C1 segment of cervical spinal cord (tissue), 14 donors: ENCODE results near the gene CFAP91.
"Not testable (repeated sequence)": the region's sequence is repeated elsewhere in the genome, so short reads cannot be mapped to it uniquely, and the experiment has no call there.

Experiments
- DNase-seq, 14 donors: peaks; one replicate each; lab custom pipeline; 2025; lab: John Stamatoyannopoulos, UW

The CFAP91 gene

GRCh38 chr3:119677641-119677934 is 25.2 kb upstream of the CFAP91 start:
- DNase-seq, result no peak

GRCh38 chr3:119678209-119678608 is 24.6 kb upstream of the CFAP91 start:
- not testable (repeated sequence) for DNase-seq

DNA sequence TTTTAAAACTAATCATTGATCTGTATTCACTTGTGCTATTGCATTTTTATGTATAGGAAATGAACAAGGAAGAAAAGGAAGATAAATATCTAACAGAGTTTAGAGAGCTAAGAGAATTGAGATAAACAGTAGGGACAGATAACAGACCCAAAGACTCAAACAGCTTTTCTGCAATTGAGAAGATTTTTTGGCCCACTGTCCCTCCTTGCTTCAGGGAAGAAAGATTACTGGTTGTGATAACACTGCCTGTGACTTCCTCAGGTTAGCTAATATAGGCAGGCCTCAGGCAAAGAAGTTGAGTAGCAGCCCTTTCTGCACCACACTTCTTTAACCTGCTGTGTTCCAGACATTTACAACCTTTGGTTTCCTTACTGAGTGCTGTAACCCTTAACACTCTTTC is 22.9 kb upstream of the CFAP91 start:
- no peak for DNase-seq

GRCh38 chr3:119681279-119681678 is 21.5 kb upstream of the CFAP91 start:
- no peak for DNase-seq

GRCh38 chr3:119683421-119683820 is 19.4 kb upstream of the CFAP91 start:
- DNase-seq, result no peak

GRCh38 chr3:119690043-119690656 is 12.7 kb upstream of the CFAP91 start:
- no peak for DNase-seq

GRCh38 chr3:119695480-119695879 is 7.3 kb upstream of the CFAP91 start:
- no peak for DNase-seq

- no peak for DNase-seq
Observed at GRCh38 chr3:119697394-119697793, 5.4 kb upstream of the CFAP91 start.

DNA sequence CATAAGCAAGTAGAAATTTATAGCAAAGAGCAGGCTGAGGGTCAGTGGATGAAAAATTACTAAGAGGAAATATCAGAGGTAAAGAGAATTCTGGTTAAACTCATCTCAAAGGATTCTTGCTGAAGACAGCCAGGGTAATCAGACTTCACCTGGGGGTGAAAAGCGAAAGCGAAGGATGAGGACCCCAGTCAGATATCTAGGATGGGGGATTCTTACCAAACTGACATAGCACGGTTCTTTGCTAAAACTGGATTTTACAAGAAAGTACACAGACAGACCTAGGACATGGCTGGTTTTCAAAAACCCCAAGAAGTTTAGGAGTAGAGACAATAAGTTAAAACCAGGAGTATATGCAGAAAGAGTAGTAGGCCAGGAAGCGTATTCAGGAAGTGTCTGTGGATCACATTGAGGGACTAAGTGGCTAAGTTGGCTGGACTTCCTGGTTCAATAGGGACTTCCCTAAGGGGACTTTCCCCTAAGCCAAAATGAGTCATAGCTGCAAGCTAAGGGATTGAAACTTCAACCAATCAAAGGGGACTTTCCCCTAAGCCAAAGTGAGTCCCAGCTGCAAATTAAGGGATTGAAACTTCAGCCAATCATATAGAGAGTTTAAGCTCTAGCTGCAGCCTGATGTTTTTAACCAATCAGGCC is 2.4 kb upstream of the CFAP91 start:
- DNase-seq, result no peak

DNA sequence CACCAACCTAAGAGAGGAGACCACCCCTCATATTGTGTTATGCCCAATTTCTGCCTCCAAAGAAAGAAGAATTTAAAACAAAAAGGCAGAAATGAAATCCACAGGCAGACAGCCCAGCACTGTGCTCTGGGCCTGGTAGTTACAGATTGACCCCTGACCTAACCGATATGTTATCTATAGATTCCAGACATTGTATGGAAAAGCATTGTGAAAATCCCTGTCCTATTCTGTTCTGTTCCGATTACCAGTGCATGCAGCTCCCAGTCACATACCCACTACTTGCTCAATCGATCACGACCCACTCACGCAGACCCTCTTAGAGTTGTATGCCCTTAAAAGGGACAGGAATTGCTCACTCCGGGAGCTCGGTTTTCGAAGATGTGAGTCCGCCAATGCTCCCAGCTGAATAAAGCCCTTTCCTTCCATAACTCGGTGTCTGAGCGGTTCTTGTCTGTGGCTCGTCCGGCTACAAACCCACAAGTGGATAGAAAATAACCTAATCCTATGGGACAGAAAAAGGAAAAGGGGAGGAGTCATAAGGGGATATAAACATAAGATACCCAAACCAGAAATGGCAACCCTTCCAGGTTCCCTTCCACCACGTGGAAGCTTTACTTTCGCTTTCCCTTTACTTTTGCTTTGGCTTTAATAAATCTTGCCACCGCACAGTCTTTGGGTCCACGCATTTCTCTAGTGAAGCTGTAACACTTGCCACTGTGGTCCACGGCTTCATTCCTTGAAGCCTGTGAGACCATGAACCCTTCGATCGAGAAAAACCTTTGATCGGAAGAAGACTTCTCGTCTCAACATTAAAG is 1.7 kb upstream of the CFAP91 start:
- DNase-seq, result no peak

DNA sequence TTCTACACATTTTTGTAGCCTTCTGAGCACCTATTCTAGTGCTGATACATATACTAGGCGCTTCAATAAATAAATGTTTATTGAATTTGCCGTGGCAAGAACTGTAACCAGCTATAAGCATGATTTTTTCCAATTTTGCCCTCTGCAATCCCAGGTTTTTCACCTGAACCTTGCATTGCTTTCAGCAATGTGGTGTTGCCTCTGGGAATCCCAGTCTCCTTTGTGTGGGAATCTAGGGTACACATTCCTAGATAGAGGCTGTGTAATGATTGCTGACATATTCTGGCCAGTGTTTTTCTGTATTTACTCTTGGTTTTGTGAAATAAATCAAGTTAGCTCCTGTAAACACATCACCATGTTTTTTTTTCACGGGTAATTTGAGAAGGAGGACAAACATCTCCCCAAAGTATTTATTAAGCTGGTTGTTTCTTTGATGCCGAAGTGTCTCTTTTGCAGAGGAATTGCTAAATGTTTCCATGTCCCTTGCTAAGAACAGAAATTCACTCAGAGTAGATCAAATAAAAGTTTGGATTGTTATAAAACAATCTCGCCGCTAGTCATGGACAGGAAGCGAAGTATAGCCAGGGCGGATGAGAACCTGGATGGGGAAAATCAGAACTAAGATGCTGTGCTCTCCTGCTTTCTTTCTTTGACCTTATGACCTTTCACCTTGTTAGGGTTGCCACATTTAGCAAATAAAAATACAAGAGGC is 1.2 kb downstream of the CFAP91 start:
- peak in 1 of 14 donors; percentile 9 for DNase-seq

GRCh38 chr3:119715105-119715504 is 12.3 kb downstream of the CFAP91 start:
- DNase-seq, result no peak

- no peak for DNase-seq
Observed at GRCh38 chr3:119716998-119717397, 14.2 kb downstream of the CFAP91 start.

DNA sequence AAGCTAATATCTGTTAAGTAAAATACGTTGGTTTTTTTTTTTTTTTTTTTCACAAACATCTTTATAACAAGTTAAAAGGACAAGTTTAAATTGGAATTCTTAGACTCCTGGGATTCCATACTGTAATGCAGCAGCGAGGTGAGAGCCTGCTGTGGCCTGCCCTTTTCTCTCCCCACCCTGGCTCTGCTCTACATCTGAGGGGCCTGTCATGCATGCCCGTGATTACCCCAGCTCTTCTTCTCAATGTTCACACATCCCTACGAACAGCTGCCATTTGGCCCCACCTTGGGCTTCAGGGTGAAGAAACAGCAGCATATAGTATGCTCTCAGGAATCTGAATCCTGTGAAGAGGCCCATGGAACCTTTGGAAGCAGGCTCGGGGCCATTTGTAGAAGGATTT is 14.7 kb downstream of the CFAP91 start:
- no peak for DNase-seq

- no peak for DNase-seq
Observed at GRCh38 chr3:119723022-119723421, 20.2 kb downstream of the CFAP91 start.

- DNase-seq, result no peak
Observed at GRCh38 chr3:119726909-119727308, 24.1 kb downstream of the CFAP91 start.

DNA sequence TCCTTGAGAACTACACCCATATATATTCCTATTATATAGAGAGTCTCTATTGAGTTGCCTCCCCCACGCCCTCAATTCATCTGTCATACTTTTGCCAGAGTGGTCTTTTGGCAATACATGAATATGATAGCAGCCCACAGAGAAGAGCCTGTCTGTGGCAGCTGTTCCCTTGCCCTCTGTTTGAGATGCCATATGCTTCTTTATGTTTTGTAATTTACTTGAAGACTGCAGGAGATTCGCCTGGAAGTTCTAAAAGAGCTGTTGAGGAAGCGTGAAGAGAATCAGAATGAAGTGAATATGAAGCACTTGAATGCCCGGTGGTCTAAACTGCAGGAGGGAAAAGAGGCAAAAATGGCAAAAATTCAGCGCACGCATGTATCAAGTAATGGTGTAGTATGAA is 27.2 kb downstream of the CFAP91 start:
- DNase-seq, result no peak

GRCh38 chr3:119731560-119732343 is 28.9 kb downstream of the CFAP91 start:
- DNase-seq, result peak in 1 of 14 donors; percentile 49

DNA sequence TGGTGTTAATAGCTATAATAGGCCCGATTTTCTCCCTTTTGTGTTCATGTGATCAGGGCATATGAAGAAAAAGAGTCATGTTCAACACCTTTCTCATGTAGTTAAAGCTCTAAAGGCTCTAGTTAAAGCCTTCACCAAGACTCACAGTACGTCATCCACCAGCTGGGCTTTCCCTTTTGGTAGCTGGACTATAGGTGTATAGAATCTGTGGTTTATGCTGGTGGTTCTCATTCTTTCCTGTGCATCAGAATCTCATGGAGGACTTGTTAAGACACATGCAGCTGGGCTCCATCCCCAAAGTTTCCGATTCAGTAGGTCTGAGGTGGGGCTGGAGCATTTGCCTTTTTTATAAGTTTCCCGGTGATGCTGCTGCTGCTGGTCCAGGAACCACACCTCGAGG is 31.0 kb downstream of the CFAP91 start:
- DNase-seq, result no peak

GRCh38 chr3:119738741-119739140 is 35.9 kb downstream of the CFAP91 start:
- DNase-seq, result no peak
